ENCODE data around the gene MYO1H.

Gene MYO1H

DNA sequence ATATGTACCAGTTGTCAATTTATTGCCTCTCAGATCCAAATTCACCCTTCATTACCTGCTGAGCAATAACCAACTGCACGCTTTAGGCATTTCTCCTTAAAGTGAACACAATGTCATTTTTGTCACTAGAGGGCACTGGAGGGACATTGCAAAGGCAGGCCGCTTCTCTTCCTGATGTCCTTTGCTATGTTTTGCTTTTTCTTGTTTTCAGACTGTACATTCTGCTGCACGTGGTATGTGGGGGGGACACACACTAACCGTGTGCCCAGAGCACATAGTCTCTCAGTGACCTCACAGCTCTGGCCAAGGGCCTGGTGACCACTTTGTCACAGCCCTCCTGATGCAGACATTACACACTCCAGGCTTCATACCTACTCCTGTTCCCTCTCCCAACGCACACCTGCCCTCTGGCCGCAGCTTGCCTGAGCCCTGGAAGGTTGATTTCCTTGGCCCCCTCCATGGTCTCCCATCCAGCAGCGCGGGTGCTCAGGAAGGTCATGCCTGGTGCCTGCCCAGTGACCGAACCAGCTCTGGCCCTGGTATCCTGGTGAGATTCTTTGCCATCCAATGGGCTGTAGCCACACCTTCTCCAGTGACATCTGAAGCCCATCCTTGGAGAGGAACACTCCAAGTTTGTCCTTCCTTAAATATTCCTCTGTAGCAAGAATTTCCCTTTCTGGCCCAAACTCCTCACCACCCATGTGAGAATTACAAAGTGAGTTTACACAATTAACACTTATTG lies 39.9 kb downstream of the MYO1H start:
- Histone ChIP-seq H3K4me3 (replicated peaks; ENCODE audit: insufficient read depth, low read length) (no peak overlapping the region), H3K27me3 (ENCODE audit: insufficient read depth, poor library complexity, severe bottlenecking) (no peaks in the 10 kb centered on the region), H3K27ac (replicated peaks) (no peak overlapping the region)
- TF ChIP-seq, protein P1, sequence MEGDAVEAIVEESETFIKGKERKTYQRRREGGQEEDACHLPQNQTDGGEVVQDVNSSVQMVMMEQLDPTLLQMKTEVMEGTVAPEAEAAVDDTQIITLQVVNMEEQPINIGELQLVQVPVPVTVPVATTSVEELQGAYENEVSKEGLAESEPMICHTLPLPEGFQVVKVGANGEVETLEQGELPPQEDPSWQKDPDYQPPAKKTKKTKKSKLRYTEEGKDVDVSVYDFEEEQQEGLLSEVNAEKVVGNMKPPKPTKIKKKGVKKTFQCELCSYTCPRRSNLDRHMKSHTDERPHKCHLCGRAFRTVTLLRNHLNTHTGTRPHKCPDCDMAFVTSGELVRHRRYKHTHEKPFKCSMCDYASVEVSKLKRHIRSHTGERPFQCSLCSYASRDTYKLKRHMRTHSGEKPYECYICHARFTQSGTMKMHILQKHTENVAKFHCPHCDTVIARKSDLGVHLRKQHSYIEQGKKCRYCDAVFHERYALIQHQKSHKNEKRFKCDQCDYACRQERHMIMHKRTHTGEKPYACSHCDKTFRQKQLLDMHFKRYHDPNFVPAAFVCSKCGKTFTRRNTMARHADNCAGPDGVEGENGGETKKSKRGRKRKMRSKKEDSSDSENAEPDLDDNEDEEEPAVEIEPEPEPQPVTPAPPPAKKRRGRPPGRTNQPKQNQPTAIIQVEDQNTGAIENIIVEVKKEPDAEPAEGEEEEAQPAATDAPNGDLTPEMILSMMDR (IDR thresholded peaks at IDR 0.05; ENCODE audit: insufficient read depth, low read length): peak; percentile 57
- TF ChIP-seq SPI1 (IDR thresholded peaks at IDR 0.05; ENCODE audit: borderline replicate concordance, low read depth) (no peak), POLR2AphosphoS5 (IDR thresholded peaks at IDR 0.05; ENCODE audit: low read depth) (no peak), GABPA (IDR thresholded peaks at IDR 0.05; ENCODE audit: low read depth) (no peak)
- TF ChIP-seq, protein P2, sequence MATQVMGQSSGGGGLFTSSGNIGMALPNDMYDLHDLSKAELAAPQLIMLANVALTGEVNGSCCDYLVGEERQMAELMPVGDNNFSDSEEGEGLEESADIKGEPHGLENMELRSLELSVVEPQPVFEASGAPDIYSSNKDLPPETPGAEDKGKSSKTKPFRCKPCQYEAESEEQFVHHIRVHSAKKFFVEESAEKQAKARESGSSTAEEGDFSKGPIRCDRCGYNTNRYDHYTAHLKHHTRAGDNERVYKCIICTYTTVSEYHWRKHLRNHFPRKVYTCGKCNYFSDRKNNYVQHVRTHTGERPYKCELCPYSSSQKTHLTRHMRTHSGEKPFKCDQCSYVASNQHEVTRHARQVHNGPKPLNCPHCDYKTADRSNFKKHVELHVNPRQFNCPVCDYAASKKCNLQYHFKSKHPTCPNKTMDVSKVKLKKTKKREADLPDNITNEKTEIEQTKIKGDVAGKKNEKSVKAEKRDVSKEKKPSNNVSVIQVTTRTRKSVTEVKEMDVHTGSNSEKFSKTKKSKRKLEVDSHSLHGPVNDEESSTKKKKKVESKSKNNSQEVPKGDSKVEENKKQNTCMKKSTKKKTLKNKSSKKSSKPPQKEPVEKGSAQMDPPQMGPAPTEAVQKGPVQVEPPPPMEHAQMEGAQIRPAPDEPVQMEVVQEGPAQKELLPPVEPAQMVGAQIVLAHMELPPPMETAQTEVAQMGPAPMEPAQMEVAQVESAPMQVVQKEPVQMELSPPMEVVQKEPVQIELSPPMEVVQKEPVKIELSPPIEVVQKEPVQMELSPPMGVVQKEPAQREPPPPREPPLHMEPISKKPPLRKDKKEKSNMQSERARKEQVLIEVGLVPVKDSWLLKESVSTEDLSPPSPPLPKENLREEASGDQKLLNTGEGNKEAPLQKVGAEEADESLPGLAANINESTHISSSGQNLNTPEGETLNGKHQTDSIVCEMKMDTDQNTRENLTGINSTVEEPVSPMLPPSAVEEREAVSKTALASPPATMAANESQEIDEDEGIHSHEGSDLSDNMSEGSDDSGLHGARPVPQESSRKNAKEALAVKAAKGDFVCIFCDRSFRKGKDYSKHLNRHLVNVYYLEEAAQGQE (IDR thresholded peaks at IDR 0.05; ENCODE audit: insufficient replicate concordance, low read depth): no peak
- peak; percentile 16 to 53 for DNase-seq (ENCODE audit: low read depth in 1 of 2, low spot score in 1 of 2)

DNA sequence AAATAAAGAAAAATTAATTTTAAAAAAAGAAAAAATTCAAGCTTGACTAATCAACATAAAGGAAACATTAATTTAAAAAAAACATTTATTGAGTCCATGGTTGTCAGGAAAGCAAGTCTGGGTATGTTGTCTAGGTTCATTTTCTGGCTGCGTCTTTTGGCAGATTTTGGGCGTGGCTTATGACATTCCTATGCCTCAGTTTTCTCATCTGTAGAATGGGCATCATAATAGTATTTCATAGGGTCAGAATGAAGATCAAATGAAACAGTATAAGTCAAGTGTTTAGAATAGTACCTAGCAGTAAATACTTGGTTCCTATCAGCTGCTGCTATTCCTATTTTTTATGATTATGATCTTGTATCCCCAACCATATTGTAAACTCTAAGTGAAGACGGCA lies 40.5 kb downstream of the MYO1H start:
- no peaks in the 10 kb centered on the region for H3K27me3 ChIP-seq (ENCODE audit: insufficient read depth, poor library complexity, severe bottlenecking)
- no peak overlapping the region for H3K4me3 ChIP-seq (replicated peaks; ENCODE audit: insufficient read depth, low read length)
- TF ChIP-seq GABPA (IDR thresholded peaks at IDR 0.05; ENCODE audit: low read depth) (no peak), POLR2AphosphoS5 (IDR thresholded peaks at IDR 0.05; ENCODE audit: low read depth) (no peak), SPI1 (IDR thresholded peaks at IDR 0.05; ENCODE audit: borderline replicate concordance, low read depth) (no peak)
- TF ChIP-seq, protein P1 (IDR thresholded peaks at IDR 0.05; ENCODE audit: insufficient read depth, low read length): no peak
- TF ChIP-seq, protein P2 (IDR thresholded peaks at IDR 0.05; ENCODE audit: insufficient replicate concordance, low read depth): no peak
- no peak for DNase-seq (ENCODE audit: low read depth in 1 of 2, low spot score in 1 of 2)
- no peak overlapping the region for H3K27ac ChIP-seq (replicated peaks)

DNA sequence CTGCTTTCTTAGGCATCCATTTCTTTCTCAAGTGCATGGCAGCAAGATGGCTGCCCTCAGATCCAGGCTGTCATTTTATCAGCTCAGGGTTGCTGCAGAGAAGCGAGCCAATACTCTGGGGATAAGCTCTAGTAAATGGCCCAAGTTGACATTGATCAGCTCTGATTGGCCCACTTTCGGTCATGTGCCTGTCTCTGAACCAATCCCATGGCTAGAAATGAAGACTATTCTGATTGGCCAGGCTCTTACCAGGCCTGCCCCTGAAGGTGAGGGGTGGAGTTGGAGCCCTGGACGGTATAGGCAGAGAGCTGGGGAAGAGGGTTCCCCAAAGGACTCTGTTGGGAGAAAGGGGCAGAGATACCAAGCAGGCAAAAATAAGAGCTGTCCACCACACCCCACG lies 41.4 kb downstream of the MYO1H start:
- TF ChIP-seq POLR2AphosphoS5 (IDR thresholded peaks at IDR 0.05; ENCODE audit: low read depth) (no peak), SPI1 (IDR thresholded peaks at IDR 0.05; ENCODE audit: borderline replicate concordance, low read depth) (no peak), GABPA (IDR thresholded peaks at IDR 0.05; ENCODE audit: low read depth) (no peak)
- TF ChIP-seq, protein P2 (IDR thresholded peaks at IDR 0.05; ENCODE audit: insufficient replicate concordance, low read depth): no peak
- TF ChIP-seq, protein P1 (IDR thresholded peaks at IDR 0.05; ENCODE audit: insufficient read depth, low read length): no peak
- Histone ChIP-seq H3K27me3 (ENCODE audit: insufficient read depth, poor library complexity, severe bottlenecking) (no peaks in the 10 kb centered on the region), H3K27ac (replicated peaks) (no peak overlapping the region), H3K4me3 (replicated peaks; ENCODE audit: insufficient read depth, low read length) (no peak overlapping the region)
- DNase-seq (ENCODE audit: low read depth in 1 of 2, low spot score in 1 of 2): no peak
